ENCODE data around the gene KIAA1755.

KIAA1755 gene

GRCh38 chr20:38202982-38203293 lies 57.6 kb downstream of the KIAA1755 start:
- Histone ChIP-seq H3K4me1 (no peaks in the 10 kb centered on the region), H3K27me3 (ENCODE audit: low read depth) (peaks cover 19% of the 10 kb centered on the region; the same call in 1 of the 2 replicates), H3K4me3 (no peak overlapping the region), H3K36me3 (replicated peaks) (no peaks in the 10 kb centered on the region), H3K9me3 (no peaks in the 10 kb centered on the region)
- DNase-seq (ENCODE audit: low spot score in 2 of 2), result no peak
- in situ Hi-C loops (cut with MboI; ENCODE audit: low sequenced_read_pairs), result loop anchor here (25.0 kb wide), 1 partner anchor 641 kb away; no protein-coding TSS in a partner anchor

- Histone ChIP-seq H3K4me1 (no peaks in the 10 kb centered on the region), H3K27me3 (ENCODE audit: low read depth) (peaks cover 19% of the 10 kb centered on the region; the same call in 1 of the 2 replicates), H3K36me3 (replicated peaks) (no peaks in the 10 kb centered on the region), H3K9me3 (no peaks in the 10 kb centered on the region), H3K4me3 (no peak overlapping the region)
- in situ Hi-C loops (cut with MboI; ENCODE audit: low sequenced_read_pairs), result loop anchor here (25.0 kb wide), 1 partner anchor 640 kb away; no protein-coding TSS in a partner anchor
- no peak for DNase-seq (ENCODE audit: low spot score in 2 of 2)
These were observed 58.2 kb downstream of the KIAA1755 start for GRCh38 chr20:38202153-38202981.

DNA sequence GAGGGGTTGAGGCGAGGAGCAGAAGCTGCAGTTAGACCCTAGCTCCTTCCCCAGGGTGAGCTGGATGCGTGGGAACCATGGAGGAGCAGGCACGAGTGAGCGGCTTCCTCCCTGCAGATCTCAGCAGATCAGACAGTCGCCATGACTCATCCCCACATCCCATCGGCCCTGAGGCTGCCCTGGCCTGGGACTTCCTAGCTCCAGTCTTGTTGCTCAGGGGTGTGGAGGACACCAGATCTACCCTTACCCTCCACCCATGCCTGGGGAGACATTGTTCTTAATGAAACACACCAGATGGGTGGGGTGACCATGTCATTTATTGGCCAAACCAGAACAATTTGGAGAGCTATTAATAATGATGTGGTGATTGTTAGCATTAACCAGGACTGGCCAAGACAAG lies 59.2 kb downstream of the KIAA1755 start:
- Histone ChIP-seq H3K4me3 (no peak overlapping the region), H3K9me3 (no peaks in the 10 kb centered on the region), H3K36me3 (replicated peaks) (no peaks in the 10 kb centered on the region), H3K4me1 (no peaks in the 10 kb centered on the region), H3K27me3 (ENCODE audit: low read depth) (peaks cover 19% of the 10 kb centered on the region; the same call in 1 of the 2 replicates)
- no peak for DNase-seq (ENCODE audit: low spot score in 2 of 2)
- in situ Hi-C loops (cut with MboI; ENCODE audit: low sequenced_read_pairs), result loop anchor here (25.0 kb wide), 1 partner anchor 639 kb away; no protein-coding TSS in a partner anchor

DNA sequence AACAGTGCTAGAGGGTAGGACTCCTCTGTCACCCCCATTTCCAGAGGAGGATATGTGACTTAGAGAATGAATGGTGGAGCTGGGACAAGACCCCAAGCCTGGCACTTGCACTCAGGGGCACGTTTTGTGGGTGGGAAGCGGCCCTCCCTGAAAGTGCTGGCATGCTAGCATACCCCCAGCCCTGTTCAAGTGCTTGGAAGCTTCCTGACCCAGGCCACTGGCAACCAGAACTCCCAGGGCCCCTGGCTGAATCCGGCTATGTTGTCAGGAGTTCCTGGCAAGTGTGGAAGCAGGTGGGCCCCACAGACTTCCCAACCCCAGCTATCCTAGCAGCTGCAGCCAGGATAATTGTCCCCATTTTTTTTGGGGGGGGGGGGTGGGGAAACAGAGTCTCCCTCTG lies 59.9 kb downstream of the KIAA1755 start:
- no peak for DNase-seq (ENCODE audit: low spot score in 2 of 2)
- H3K36me3 ChIP-seq (replicated peaks), result no peaks in the 10 kb centered on the region
- peaks cover 19% of the 10 kb centered on the region; the same call in 1 of the 2 replicates for H3K27me3 ChIP-seq (ENCODE audit: low read depth)
- in situ Hi-C loops (cut with MboI; ENCODE audit: low sequenced_read_pairs), result loop anchor here (25.0 kb wide), 1 partner anchor 638 kb away; no protein-coding TSS in a partner anchor
- no peak overlapping the region for H3K4me3 ChIP-seq
- H3K4me1 ChIP-seq, result no peaks in the 10 kb centered on the region
- H3K9me3 ChIP-seq, result no peaks in the 10 kb centered on the region

DNA sequence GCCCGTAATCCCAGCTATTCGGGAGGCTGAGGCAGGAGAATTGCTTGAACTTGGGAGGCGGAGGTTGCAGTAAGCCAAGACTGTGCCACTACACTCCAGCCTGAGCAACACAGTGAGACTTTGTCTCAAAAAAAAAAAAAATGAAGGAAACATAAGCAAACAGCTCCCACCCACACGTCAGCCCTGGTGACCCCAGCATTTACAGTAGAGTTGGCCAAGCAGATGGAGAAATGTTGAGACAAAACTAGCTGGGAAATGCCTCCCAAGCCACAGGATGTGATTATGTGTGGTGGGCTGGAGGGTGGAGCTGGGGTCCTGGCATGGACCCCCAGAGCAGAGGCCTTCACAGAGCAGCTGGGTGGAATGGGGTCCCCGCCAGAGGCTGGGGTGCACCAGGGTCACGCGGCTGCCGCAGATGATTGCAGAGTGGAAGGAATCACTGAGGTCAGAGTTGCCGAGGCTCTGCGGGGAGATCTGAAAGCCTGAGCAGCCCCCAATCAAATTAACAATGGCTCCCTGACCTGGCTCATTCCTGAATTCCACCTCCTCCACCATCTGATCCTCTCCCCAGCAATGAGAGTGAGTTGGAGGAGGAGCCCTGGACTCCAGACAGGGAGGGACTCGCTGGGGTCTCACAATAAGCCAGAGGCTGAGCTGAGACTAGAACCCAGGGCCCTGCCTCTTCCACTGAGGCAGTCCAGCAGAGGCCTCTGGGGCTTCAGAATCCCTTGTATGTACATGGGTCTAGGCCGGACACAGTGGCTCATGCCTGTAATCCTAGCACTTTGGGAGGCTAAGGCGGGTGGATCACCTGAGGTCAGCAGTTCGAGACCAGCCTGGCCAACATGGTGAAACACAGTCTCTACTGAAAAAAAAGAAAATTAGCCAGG lies 60.8 kb downstream of the KIAA1755 start:
- no peak for DNase-seq (ENCODE audit: low spot score in 2 of 2)
- in situ Hi-C loops (cut with MboI; ENCODE audit: low sequenced_read_pairs), result loop anchor here (25.0 kb wide), 1 partner anchor 637 kb away; no protein-coding TSS in a partner anchor
- H3K36me3 ChIP-seq (replicated peaks), result no peaks in the 10 kb centered on the region
- H3K9me3 ChIP-seq, result no peaks in the 10 kb centered on the region
- H3K27me3 ChIP-seq (ENCODE audit: low read depth), result peaks cover 13% of the 10 kb centered on the region; the same call in 1 of the 2 replicates
- no peaks in the 10 kb centered on the region for H3K4me1 ChIP-seq
- no peak overlapping the region for H3K4me3 ChIP-seq

GRCh38 chr20:38198238-38198861 lies 62.2 kb downstream of the KIAA1755 start:
- H3K36me3 ChIP-seq (replicated peaks), result no peaks in the 10 kb centered on the region
- H3K27me3 ChIP-seq (ENCODE audit: low read depth), result 0 out of 2 replicates have a peak, but pooled peaks cover under 1% of the 10 kb centered on the region
- H3K9me3 ChIP-seq, result no peaks in the 10 kb centered on the region
- in situ Hi-C loops (cut with MboI; ENCODE audit: low sequenced_read_pairs), result no loop called here
- H3K4me1 ChIP-seq, result no peaks in the 10 kb centered on the region
- no peak overlapping the region for H3K4me3 ChIP-seq
- DNase-seq (ENCODE audit: low spot score in 2 of 2), result no peak

- no peak for DNase-seq (ENCODE audit: low spot score in 2 of 2)
- in situ Hi-C loops (cut with MboI; ENCODE audit: low sequenced_read_pairs), result no loop called here
These were observed 62.9 kb downstream of the KIAA1755 start for GRCh38 chr20:38197619-38198018.

DNA sequence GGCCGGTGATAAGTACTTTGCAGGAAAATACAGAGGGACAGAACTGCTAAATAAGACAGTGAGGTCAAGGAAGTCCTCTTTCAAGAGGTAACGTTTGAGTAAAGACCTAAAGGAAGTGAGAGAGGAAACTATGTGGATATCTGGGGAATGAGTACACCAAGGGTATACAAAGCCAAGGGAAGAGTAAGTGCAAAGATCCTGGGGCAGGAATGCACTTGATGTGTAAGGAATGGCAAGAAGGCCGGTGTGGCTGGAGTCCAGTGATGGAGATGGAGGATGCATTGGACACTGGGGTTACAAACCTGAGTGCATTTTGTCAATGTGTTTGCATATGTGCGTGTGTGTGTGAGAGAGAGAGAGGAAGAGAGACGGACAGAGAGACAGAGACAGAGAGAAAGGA lies 63.3 kb downstream of the KIAA1755 start:
- H3K9me3 ChIP-seq, result no peaks in the 10 kb centered on the region
- H3K4me3 ChIP-seq, result no peak overlapping the region
- no peaks in the 10 kb centered on the region for H3K27me3 ChIP-seq (ENCODE audit: low read depth)
- in situ Hi-C loops (cut with MboI; ENCODE audit: low sequenced_read_pairs), result no loop called here
- no peak for DNase-seq (ENCODE audit: low spot score in 2 of 2)
- no peaks in the 10 kb centered on the region for H3K4me1 ChIP-seq
- H3K36me3 ChIP-seq (replicated peaks), result no peaks in the 10 kb centered on the region

More at GRCh38 chr20:38197619-38198018, 62.9 kb downstream of the KIAA1755 start:
- Histone ChIP-seq H3K27me3 (ENCODE audit: low read depth) (no peaks in the 10 kb centered on the region), H3K36me3 (replicated peaks) (no peaks in the 10 kb centered on the region), H3K9me3 (no peaks in the 10 kb centered on the region), H3K4me1 (no peaks in the 10 kb centered on the region), H3K4me3 (no peak overlapping the region)

GRCh38 chr20:38196592-38196991 lies 63.9 kb downstream of the KIAA1755 start:
- in situ Hi-C loops (cut with MboI; ENCODE audit: low sequenced_read_pairs), result no loop called here
- no peaks in the 10 kb centered on the region for H3K4me1 ChIP-seq
- no peaks in the 10 kb centered on the region for H3K36me3 ChIP-seq (replicated peaks)
- H3K27me3 ChIP-seq (ENCODE audit: low read depth), result no peaks in the 10 kb centered on the region
- no peaks in the 10 kb centered on the region for H3K9me3 ChIP-seq
- DNase-seq (ENCODE audit: low spot score in 2 of 2), result no peak
- H3K4me3 ChIP-seq, result no peak overlapping the region

- Histone ChIP-seq H3K9me3 (no peaks in the 10 kb centered on the region), H3K27me3 (ENCODE audit: low read depth) (no peaks in the 10 kb centered on the region), H3K36me3 (replicated peaks) (no peaks in the 10 kb centered on the region), H3K4me3 (no peak overlapping the region), H3K4me1 (no peaks in the 10 kb centered on the region)
- no peak for DNase-seq (ENCODE audit: low spot score in 2 of 2)
- in situ Hi-C loops (cut with MboI; ENCODE audit: low sequenced_read_pairs), result no loop called here
These were observed 64.5 kb downstream of the KIAA1755 start for GRCh38 chr20:38196076-38196475.

DNA sequence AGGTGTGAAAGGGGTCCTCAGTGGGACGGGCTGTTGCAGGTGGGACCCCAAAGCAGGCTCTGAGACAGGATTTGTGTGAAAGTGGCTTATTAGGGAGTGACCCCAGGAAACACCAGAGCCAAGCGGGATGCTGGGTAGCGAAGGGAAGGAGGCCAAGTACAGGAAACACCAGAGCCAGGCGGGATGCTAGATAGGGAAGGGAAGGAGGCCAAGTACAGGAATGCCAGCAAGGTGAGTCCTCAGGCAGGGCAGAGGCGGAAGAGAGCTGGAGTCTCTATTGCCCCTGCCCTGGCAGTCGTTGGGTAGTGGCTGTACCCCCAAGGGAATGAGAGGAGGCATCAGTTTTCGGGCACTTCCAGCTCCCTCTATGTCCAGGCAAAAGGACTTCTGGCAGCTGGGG lies 65.0 kb downstream of the KIAA1755 start:
- Histone ChIP-seq H3K36me3 (replicated peaks) (no peaks in the 10 kb centered on the region), H3K4me1 (no peaks in the 10 kb centered on the region), H3K4me3 (no peak overlapping the region), H3K9me3 (no peaks in the 10 kb centered on the region), H3K27me3 (ENCODE audit: low read depth) (no peaks in the 10 kb centered on the region)
- in situ Hi-C loops (cut with MboI; ENCODE audit: low sequenced_read_pairs), result no loop called here
- DNase-seq (ENCODE audit: low spot score in 2 of 2), result no peak

GRCh38 chr20:38194971-38195504 lies 65.5 kb downstream of the KIAA1755 start:
- in situ Hi-C loops (cut with MboI; ENCODE audit: low sequenced_read_pairs), result no loop called here

DNA sequence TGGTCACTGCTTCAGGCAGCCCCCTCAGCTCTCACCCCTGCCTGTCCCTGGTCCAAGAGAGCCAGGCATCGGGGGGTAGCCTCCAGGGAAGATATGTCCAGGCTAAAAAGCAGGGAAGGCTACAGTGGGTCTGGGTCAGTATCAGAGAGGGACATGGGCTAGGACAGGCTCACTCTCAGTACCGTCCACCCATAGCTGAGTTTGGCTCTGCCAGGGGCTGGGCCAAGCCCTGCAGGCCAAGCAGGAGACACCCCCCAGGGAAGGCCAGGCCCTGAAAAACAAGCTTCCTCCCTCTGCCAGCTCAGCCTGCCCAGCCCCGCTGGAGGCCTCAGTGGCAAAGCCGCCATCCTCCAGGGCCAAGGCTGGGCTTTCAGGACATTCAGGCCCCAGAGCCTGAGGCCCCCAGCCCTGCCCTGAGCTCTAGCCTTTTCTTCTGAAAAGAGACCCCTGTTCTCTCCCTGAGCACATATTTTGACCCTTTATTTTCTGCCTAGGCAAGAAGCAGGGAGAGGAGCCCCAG lies 66.9 kb downstream of the KIAA1755 start:
- H3K4me1 ChIP-seq, result no peaks in the 10 kb centered on the region
- in situ Hi-C loops (cut with MboI; ENCODE audit: low sequenced_read_pairs), result no loop called here
- no peaks in the 10 kb centered on the region for H3K27me3 ChIP-seq (ENCODE audit: low read depth)

More at GRCh38 chr20:38194971-38195504, 65.5 kb downstream of the KIAA1755 start:
- no peak for DNase-seq (ENCODE audit: low spot score in 2 of 2)
- Histone ChIP-seq H3K36me3 (replicated peaks) (no peaks in the 10 kb centered on the region), H3K4me3 (no peak overlapping the region), H3K27me3 (ENCODE audit: low read depth) (no peaks in the 10 kb centered on the region), H3K9me3 (no peaks in the 10 kb centered on the region), H3K4me1 (no peaks in the 10 kb centered on the region)

More for the DNA sequence above, 66.9 kb downstream of the KIAA1755 start:
- no peak for DNase-seq (ENCODE audit: low spot score in 2 of 2)
- H3K36me3 ChIP-seq (replicated peaks), result no peaks in the 10 kb centered on the region
- no peaks in the 10 kb centered on the region for H3K9me3 ChIP-seq
- no peak overlapping the region for H3K4me3 ChIP-seq

Data from HAP-1 (cell line).